HG02759 (cell line): ENCODE measurements around the gene MEAK7.
A peak's percentile ranks its signal among the peaks of the same experiment; 100 is the strongest.

Experiments
- ATAC-seq: cut with Tn5 transposase; IDR thresholded peaks from one replicate; pipeline ENCODE4 v1.9.1; 2021; ENCODE audit warnings: mild to moderate bottlenecking, moderate library complexity; ENCODE audit not compliant: unreplicated experiment

Gene MEAK7

DNA sequence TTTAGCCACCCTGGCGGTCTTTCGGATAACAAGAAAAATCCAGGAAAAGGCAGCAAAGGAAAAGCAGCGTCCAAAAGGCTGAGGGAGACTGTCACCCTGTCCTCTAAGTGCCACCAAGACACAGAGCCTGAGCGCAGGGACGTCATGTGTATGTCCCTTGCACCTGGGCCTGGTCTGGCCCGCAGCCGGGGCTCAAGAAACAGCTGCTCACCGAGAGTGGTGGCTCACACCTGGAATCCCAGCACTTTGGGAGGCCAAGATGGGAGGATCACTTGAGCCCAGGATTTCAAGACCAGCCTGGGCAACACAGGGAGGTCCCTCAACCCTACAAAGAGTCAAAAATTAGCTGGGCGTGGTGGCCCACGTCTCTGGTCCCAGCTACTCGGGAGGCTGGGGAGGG, 9.2 kb upstream of the MEAK7 start:
- no peak for ATAC-seq

DNA sequence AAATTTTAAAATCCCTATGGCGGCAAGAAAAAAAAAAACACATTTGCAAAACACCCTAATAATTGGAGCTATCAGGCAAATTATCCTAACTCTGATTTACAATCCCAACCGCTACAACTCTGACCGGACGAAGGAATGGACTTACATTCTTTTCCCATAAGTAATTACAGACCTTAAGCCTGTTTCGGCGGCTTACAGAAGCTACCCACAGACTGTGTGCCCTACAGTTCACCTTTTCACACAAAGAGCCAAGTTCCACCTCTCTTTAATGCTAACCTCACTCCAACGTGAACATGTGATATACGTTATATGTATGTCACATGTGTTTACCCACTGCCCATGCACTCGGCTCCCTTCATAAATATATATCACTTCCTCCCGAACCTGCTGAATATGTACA, 8.7 kb upstream of the MEAK7 start:
- no peak for ATAC-seq

DNA sequence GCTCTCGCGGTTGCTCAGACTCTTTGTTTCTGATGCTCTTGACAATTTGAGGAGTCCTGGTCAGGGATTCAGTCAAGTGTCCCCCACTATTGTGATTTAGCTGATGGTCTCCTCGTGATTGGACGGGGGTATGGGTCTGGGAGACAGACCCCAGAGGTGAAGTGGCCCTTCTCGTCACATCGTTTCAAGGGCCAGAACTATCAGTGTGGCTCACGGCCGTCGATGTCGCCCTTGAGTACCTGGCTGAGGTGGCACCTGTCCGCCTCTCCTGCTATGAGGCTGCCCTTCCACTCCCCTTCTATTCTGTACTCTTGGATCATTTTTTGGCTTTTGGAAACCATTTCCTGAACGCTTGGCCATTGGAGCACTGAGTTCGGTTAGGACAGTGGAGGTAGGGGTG, 7.4 kb upstream of the MEAK7 start:
- no peak for ATAC-seq

DNA sequence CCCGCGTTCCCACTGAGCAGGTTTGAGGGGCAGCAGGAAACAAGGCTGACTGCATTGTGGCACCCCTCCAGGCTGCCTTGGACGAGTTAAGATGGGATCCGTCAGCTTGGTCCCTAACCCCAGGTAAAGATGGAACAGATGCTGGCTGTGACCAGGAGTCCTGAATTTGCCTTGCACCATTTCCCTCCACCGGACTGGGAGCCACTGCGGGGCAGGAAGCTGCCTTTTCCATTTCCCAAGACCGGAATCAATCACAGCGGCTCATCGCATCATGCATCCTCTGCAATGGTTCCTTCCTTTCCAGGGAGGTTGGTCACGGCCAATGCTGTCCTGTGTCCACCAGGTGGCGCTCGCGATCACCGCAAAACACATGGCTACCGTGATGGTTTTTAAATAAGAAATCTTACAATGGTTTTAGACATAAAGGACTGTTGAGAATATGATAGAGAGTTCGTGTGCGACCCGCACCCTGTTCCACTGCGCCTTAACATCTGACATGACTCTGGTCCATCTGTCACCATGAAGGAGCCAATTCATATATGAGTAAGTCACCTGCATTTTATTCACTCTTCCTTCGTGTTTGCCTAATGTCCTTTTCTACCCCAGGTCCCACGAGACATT, 6.8 kb upstream of the MEAK7 start:
- peak; percentile 33 for ATAC-seq

DNA sequence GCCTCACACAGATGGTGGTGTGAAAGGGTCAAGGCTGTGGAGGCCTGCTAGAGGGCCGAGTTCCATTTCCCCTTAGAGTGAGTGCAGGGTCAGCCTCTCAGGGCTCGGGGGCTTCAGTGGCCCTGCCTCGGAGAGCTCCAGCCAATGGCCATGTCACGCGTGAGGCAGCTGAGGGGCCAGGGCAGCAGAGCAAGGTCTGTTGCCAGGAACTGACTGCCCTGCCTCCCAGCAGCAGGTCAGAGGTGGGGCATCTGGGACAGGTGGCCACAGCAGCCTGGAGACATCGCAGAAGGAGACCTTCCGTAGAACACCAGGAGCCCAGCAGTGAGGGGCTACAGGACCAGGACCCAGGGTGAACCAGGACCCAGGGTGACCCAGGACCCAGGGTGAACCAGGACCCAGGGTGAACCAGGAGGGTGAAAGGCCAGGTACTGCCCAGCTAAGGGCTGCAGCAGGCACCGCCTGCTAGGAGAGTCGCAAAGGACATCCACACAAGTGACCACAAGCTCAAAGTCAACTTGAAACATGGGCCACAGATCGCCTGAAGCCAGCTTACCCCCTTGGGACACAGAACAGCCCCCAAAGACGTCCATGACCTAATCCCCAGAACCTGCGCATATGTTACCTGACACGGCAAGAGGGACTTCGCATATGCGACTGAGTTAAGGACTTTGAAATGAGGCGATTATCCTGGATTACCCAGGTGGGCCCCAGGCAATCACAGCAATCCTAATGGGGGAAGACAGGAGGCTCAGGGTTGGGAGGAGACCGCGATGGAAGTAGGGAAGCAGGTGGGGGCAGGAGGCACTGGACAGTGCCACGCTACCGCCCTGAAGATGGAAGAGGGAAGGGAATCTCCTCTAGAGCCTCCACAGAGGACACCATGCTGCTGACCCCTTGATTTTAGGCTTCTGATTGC, 4.8 kb upstream of the MEAK7 start:
- no peak for ATAC-seq

DNA sequence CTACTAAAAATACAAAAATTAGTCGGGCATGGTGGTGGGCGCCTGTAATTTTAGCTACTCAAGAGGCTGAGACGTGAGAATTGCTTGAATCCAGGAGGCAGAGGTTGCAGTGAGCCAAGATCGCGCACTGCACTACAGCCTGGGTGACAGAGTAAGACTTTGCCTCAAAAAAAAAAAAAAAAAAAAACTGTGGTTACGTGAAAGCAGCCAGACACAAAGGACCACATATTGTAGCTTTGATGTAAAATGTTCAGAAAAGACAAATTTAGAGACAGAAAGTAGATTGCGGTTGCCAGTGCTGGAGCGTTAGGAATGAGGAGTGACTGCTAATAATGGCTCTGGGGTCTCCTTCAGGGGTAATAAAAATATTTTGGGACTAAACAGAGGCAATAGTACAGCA, 4.0 kb upstream of the MEAK7 start:
- no peak for ATAC-seq

DNA sequence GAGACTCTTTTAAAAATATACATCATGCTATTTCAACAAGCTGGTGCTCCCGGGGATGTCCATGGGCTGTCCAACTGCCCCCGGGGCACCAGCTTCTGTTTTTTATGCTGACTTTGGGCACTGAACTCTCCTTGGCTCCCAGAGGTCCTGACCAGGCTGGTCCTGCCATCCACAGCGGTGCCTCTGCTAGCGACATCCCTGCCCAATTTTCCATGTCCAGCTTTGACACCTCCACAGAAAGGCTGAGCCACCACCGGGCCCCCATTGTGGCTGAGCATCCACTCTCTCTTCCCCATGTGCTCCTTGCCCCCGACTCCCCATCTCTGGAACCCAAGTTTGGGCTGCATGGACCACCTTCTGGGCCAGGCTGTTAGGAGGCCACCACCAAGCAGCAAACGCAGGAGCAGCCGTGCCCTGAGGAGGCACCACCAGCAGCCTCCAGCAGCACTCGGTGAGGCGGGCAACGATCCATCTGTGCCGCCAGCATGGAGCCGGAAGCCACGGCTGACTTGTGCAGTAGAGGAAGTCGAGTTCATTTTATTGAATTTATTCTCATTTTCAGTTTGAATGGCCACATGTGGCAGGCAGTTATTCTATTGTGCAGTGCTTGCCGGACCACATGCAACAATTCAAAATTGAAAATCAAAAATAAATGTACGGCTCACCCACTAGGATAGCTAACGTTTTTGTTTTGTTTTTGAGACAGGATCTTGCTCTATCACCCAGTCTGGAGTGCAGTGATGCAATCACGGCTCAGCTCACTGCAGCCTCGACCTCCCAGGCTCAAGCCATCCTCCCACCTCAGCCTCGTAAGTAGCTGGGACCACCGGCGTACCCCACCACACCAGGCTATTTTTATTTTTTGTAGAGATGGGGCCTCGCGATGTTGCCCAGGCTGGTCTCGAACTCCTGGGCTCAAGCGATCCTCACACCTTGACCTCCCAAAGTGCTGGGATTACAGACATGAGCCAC, 2.8 kb upstream of the MEAK7 start:
- no peak for ATAC-seq

DNA sequence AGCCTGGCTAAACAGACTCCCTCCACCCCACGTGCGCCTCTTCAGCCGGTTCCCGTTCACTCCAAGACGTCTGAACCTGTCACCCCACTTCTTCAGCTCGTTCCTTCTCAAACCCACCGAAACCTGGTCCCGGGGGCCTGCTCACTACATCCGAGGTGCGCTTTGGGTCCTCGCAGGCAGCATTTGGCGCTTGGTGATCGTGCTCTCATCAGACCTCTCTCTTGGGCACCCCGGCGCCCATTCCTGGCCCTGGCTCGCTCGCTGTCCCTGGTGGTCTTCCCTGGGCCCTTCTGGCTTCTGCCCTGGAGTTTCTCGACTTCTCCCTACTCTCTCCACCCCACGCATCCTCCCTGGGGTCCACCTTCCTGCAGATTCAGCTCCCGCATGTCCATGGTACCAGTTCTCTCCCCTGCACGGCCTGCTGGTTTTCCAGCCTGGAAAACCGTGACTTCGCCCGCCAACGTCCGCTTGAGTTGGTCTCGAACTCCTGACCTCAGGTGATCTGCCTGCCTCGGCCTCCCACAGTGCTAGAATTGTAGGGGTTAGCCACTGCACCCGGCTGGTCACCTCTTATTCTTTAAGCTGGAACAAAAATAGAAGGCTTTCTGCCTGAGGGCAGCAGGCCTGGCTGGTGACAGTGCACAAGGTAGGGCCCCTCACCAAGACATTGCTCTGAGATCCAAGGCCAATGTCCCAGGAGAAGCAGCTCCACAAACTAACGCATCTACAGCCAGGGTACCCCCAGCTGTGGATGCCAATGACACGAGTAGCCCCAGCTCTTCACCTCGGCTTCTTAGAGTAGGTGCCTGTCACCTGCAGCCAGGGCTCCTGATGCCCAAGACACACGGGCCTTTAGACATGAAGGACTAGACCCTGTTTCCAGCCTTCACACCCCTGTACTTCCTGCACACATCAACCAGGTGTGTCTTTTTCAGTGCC, 1.1 kb upstream of the MEAK7 start:
- ATAC-seq: no peak

DNA sequence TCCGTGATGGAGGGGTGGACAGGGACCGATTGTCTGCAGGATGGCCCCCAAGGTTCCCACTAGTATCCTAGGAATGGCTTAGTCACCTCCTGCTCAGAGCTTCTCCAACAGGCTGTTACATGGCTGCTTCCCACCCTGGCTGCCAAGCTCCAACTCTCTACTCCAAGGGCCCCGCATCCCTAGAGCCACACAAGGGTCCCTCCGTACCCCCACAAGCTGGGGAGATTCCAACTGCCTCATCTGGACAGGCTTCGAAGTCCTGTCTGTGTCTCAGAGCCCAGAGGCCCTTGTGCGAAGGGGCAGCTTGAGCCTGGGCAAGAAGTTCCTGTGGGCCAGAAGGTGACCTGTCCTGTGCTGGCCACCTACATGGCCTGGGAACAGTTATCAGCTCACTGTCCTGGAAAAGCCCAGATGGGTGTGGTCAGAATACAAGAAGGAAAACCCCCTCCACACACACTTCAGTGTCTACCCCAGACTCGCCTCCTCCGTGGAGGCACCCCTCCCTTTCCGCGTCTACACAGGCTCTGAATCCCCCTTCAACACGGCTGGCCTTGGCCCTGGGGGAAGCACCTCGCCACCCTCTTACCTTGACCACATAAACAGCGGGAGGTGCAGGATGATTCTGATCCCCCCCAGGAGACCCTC, 586 bp downstream of the MEAK7 start:
- peak; percentile 2 for ATAC-seq

DNA sequence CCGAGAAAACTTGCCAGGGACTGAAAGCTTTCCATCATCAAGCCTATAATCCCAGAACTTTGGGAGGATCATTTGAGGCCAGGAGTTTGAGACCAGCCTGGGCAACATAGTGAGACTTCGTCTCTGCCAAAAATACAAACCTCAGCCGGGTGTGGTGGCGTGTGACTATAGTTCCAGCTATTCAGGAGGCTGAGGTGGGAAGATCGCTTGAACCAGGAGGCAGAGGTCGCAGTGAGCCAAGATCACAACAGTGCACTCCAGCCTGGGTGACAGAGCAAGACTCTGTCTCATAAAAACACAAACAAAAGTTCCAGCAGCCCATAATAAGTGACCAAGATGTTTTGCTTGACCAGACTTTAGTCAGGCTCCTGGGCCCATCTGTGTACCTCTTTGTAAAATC, 1.9 kb downstream of the MEAK7 start:
- no peak for ATAC-seq

DNA sequence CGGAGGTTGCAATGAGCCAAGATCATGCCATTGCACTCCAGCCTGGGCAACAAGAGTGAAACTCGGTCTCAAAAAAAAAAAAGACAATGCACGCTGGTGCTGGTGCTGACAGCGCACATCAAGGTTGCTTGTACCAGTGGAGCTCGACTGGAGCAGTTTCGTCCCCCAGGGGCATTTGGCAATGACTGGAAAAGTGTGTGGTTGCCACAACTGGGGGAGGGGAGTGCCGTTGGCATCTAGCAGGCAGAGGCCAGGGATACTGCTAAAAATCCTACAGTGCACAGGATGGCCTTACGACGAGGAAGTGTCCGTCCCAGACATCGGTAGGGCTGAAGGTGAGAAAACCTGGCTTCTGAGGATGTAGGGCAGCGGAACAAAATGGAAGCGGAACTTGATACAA, 2.4 kb downstream of the MEAK7 start:
- ATAC-seq: no peak

DNA sequence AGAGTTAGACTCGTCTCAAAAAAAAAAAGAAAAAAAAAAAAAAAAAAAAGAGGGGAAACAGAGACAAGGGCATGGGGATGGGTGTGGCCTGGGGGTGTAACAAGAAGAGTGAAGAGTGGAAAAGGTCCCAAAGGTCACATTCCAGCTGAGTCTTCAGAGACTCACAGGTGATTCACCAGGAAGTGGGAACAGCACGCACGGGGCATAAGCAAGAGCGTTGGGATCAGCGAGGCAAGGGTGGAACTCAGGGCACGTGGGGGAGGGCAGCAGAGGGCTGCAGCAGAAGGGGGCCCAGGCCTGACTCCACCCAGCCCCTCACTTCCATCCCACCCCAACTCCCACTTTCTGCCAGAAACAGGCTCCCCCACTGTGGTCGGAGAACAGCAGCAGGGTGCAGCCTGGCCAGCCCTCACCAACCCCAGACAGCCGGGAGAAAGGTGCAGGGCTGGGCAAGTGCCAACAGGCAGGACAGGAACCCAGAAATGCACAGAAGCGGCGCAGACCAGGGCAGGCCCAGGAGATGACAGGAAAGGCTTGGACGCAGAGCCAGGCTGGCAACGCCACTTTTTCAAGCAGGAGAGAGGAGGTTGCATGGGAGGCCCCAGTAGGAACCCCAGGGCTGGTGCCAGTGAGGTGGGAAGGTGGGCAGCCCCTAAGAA, 3.3 kb downstream of the MEAK7 start:
- ATAC-seq: no peak

DNA sequence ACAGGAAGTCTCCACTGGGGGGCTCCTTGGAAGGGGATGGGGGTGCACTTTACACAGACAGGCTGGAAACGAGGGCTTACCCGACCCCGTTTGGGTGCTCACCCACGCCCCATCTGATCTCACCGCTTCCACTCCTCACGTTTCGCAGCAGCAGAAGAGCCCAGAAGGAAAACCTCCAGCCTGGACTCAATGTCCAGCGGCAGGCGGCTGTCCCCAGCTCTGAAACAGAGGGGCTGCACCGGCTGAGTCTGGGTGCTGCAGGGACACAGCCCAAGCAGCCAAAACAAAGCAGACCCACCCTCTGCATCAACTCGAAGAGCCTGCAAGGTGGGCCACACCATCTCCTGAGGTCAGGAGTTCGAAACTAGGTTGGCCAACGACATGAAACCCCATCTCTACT, 3.9 kb downstream of the MEAK7 start:
- ATAC-seq: no peak

DNA sequence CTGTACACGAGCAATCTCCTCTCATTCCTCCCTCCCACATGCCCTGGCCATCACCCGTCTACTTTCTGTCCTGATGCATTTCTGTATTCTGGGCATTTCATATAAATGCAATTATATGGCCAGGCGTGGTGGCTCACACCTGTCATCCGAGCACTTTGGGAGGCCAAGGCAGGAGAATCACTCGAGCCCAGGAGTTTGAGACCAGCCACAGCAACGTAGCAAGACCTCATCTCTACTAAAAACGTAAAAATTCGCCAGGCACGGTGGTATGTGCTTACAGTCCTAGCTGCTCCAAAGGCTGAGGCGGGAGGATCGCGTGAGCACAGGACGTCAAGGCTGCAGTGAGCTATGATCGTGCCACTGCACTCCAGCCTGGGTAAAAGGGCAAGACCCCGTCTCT, 4.8 kb downstream of the MEAK7 start:
- no peak for ATAC-seq

DNA sequence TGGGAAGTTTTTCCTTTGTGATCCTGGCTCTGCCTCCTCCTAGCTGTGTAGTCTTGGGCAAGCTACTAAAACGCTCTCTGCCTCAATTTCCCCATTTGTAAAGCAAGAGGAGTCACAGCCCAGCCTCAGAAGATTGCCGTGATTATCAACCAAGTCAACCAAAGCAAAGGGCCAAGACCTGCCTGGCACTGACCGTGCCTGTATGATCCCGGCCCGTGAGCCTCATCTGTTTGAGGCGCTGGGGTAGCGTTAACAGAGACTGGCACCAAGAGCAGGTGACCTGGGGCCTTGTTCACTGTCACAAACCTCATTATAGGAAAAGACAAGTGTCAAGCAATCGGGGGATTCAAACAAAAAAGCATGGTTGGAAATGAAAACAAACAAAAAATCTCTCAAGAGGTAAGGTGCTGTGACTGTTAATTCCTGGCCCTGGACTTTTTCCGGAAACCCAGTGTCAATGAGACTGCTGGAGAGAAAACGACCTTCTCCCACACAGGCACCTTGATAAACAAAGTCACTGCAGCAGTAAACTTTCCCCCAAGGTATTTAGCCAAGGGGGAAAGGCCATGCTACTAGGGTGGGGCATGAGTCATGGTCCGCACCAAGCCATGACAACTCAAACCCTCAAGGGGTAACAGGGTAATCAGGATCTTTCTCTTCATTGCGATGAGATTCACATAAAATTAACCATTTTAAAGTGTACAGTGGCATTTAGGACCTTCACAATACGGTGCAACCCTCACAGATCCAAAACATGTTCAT, 5.4 kb downstream of the MEAK7 start:
- no peak for ATAC-seq

DNA sequence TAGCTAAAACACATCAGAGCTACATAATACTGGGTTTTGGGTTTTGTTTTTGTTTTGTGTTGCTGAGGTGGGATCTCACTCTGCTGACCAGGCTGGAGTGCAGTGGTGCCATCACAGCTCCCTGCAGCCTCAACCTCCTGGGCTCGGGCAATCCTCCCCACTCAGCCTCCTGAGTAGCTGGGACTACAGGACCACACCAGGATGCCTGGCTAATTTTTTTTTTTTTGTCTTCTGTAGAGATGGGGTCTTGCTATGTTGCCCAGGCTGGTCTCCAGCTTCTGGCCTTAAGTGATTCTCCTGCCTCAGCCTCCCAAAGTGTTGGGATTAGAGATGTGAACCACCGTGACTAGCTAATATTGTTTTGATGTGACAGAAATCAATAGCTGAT, 6.2 kb downstream of the MEAK7 start:
- no peak for ATAC-seq

DNA sequence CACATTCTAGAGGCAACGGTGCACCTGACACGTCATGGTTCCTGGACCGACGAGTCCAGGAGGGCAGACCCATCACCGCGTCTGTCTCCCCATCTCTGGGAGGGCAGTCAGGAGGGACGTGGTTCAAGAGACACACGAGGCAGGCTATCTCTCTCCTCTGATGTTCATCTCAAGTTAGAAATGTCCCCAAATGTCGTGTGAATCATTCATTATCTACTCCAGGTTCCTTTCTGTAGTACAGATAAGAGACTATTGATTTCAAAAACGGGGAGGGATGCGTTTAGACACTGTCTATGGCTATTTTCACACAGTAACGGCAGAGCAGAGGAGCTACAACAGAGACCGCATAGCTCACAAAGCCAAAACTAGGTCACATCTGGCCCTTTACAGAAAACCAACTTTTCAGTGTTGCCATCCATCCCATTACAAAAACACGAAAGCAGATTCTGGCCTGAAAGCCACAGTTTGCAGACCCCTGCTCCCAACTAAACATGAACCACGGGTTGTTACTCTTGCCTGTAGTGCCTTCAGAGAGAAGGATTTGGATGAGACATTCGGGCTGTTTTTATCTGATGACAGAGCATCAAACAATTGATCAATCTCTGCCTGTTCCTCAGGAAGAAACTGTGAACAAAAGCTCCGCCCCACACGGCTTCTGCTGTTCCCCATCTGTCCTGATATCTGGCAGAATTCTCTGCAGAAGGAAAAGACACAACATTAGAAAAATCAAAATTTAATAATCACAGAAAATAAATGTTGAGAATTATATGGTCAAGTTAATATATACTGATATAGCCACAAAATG, 6.8 kb downstream of the MEAK7 start:
- ATAC-seq: no peak

DNA sequence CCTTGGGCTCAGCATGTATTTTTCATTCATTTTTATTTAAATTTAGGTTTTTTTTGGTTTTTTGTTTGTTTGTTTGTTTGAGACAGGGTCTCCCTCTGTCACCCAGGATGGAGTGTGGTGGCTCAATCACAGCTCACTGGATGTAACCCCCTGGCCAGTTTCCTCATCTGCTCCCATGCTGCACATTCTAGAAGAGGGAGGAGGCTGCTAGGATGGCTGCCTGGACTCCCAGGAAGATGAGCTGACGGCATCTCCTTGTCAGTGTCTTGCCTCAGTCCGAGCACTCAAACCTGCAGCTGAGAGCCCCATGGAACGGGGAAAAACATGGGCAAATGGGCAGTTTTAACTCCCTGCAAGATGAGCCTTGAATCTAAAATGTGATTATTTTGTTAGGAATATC, 7.5 kb downstream of the MEAK7 start:
- ATAC-seq: no peak
